ENCODE data around the gene MAPKAPK3.

Gene MAPKAPK3

GRCh38 chr3:50648313-50648712, 31.4 kb downstream of the MAPKAPK3 start:
- no peak overlapping the region for H3K4me2 ChIP-seq
- H3K9ac ChIP-seq, result no peak overlapping the region
- no peaks in the 10 kb centered on the region for H3K27me3 ChIP-seq (ENCODE audit: insufficient read depth, low read depth)
- no peak overlapping the region for H2AFZ ChIP-seq (ENCODE audit: low read depth)
- no peaks in the 10 kb centered on the region for H3K79me2 ChIP-seq (ENCODE audit: insufficient read depth, low read depth)
- H3K36me3 ChIP-seq (ENCODE audit: insufficient read depth), result no peaks in the 10 kb centered on the region
- no peaks in the 10 kb centered on the region for H4K20me1 ChIP-seq (ENCODE audit: insufficient read depth)
- H3K4me1 ChIP-seq (ENCODE audit: low read depth, poor library complexity, severe bottlenecking), result no peaks in the 10 kb centered on the region
- TF ChIP-seq CTCF (conservative IDR thresholded peaks at IDR 0.05; ENCODE audit: low read depth, low read length), result no peak
- no peak overlapping the region for H3K27ac ChIP-seq
- H3K4me3 ChIP-seq (IDR thresholded peaks at IDR 0.05; ENCODE audit: insufficient read depth, low read depth, low read length), result no peak overlapping the region

- Histone ChIP-seq H2AFZ (ENCODE audit: low read depth) (no peak overlapping the region), H4K20me1 (ENCODE audit: insufficient read depth) (no peaks in the 10 kb centered on the region)
Observed at GRCh38 chr3:50648944-50649343, 32.0 kb downstream of the MAPKAPK3 start.

GRCh38 chr3:50649451-50649931, 32.5 kb downstream of the MAPKAPK3 start:
- Histone ChIP-seq H3K4me2 (no peak overlapping the region), H3K4me3 (IDR thresholded peaks at IDR 0.05; ENCODE audit: insufficient read depth, low read depth, low read length) (no peak overlapping the region), H3K9ac (no peak overlapping the region), H3K79me2 (ENCODE audit: insufficient read depth, low read depth) (no peaks in the 10 kb centered on the region), H3K36me3 (ENCODE audit: insufficient read depth) (no peaks in the 10 kb centered on the region), H4K20me1 (ENCODE audit: insufficient read depth) (no peaks in the 10 kb centered on the region), H3K27me3 (ENCODE audit: insufficient read depth, low read depth) (no peaks in the 10 kb centered on the region), H3K4me1 (ENCODE audit: low read depth, poor library complexity, severe bottlenecking) (no peaks in the 10 kb centered on the region), H2AFZ (ENCODE audit: low read depth) (no peak overlapping the region), H3K27ac (no peak overlapping the region)
- no peak for TF ChIP-seq CTCF (conservative IDR thresholded peaks at IDR 0.05; ENCODE audit: low read depth, low read length)

More at GRCh38 chr3:50648944-50649343, 32.0 kb downstream of the MAPKAPK3 start:
- Histone ChIP-seq H3K4me3 (IDR thresholded peaks at IDR 0.05; ENCODE audit: insufficient read depth, low read depth, low read length) (no peak overlapping the region), H3K9ac (no peak overlapping the region), H3K4me2 (no peak overlapping the region), H3K27ac (no peak overlapping the region), H3K79me2 (ENCODE audit: insufficient read depth, low read depth) (no peaks in the 10 kb centered on the region), H3K36me3 (ENCODE audit: insufficient read depth) (no peaks in the 10 kb centered on the region), H3K4me1 (ENCODE audit: low read depth, poor library complexity, severe bottlenecking) (no peaks in the 10 kb centered on the region), H3K27me3 (ENCODE audit: insufficient read depth, low read depth) (no peaks in the 10 kb centered on the region)
- no peak for TF ChIP-seq CTCF (conservative IDR thresholded peaks at IDR 0.05; ENCODE audit: low read depth, low read length)

DNA sequence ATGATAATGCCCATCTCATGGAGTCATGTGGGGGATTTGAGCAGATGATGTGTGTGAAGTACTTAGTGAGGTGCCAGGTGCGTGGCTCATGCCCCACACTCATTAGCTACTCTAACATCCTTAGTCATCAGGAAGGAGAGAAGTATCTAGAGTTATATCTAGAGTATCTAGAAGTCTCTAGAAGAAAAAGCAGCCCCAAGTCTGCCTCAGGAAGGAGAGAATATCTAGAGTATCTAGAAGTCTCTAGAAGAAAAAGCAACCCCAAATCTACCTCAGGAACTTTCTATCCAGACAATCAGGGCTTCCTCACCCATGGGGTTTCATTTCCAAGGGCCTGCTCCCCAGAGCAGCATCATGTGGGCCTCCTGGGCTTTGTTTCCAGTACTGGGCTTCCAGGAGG, 33.1 kb downstream of the MAPKAPK3 start:
- no peaks in the 10 kb centered on the region for H3K36me3 ChIP-seq (ENCODE audit: insufficient read depth)

More for the DNA sequence above, 33.1 kb downstream of the MAPKAPK3 start:
- no peaks in the 10 kb centered on the region for H3K27me3 ChIP-seq (ENCODE audit: insufficient read depth, low read depth)
- no peak overlapping the region for H3K4me3 ChIP-seq (IDR thresholded peaks at IDR 0.05; ENCODE audit: insufficient read depth, low read depth, low read length)
- H3K79me2 ChIP-seq (ENCODE audit: insufficient read depth, low read depth), result no peaks in the 10 kb centered on the region
- no peak overlapping the region for H3K9ac ChIP-seq
- no peaks in the 10 kb centered on the region for H3K4me1 ChIP-seq (ENCODE audit: low read depth, poor library complexity, severe bottlenecking)
- H3K4me2 ChIP-seq, result no peak overlapping the region
- no peak overlapping the region for H3K27ac ChIP-seq
- no peak for TF ChIP-seq CTCF (conservative IDR thresholded peaks at IDR 0.05; ENCODE audit: low read depth, low read length)
- no peaks in the 10 kb centered on the region for H4K20me1 ChIP-seq (ENCODE audit: insufficient read depth)
- H2AFZ ChIP-seq (ENCODE audit: low read depth), result no peak overlapping the region

Measured in KMS-11 (cell line).